ENCODE results near the gene NUCKS1. TPM values are rescaled to one million over a fixed set of nuclear protein-coding genes. Genes with fewer than 3 reads are reported as not detected.

NUCKS1 gene
- polyA plus RNA-seq, 1 of the 3 experiments (the other 2 are of a cell fraction) = 25.4 TPM

DNA sequence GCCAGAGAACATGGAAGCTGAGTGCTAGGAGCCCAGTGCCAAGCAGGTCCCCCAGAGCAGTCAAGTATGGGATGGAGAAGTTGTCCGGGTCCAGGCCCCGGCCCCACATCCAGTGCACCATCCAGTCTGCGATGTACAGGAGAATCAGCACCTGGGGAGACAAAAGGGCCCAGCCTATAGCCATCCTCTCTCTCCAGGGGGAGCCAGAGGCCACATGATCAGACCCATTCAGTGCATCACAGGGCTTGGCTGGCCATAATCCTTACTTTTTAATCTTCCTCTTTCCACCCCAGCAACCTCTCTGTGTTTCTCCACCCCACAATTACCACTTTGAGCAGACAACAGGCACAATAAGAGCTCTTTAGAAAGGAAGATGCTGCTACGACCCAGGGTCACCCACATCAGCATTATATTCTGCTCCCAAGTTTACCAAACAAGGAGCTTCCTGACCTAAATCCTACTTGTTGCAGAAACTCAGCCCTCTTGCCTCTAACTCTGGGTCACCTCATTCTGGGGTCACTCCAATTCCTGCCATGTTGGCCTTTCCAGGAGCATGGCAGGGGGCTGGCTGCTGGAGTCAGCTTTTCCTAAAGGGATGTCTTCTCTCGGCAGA is 41.7 kb upstream of the NUCKS1 start (continued):
- TF ChIP-seq EZH2phosphoT487 (IDR thresholded peaks at IDR 0.05; ENCODE audit: borderline replicate concordance, low read depth) = no peak
- no peak for TF ChIP-seq MXI1 (IDR thresholded peaks at IDR 0.05; ENCODE audit: low read depth, low read length)
- no peak for TF ChIP-seq MAX (IDR thresholded peaks at IDR 0.05; ENCODE audit: low read depth)
- TF ChIP-seq TAF1 (IDR thresholded peaks at IDR 0.05; ENCODE audit: borderline replicate concordance, low read depth, low read length) = no peak
- no peak for TF ChIP-seq USF1 (IDR thresholded peaks at IDR 0.05; ENCODE audit: borderline replicate concordance, low read depth)
- TF ChIP-seq RFX5 (IDR thresholded peaks at IDR 0.05; ENCODE audit: low read length) = 0 out of 2 replicates have a peak, but pooled peaks have one; percentile 17
- TF ChIP-seq SIN3A (IDR thresholded peaks at IDR 0.05; ENCODE audit: borderline replicate concordance, low read depth, low read length) = no peak
- TF ChIP-seq, protein P1, sequence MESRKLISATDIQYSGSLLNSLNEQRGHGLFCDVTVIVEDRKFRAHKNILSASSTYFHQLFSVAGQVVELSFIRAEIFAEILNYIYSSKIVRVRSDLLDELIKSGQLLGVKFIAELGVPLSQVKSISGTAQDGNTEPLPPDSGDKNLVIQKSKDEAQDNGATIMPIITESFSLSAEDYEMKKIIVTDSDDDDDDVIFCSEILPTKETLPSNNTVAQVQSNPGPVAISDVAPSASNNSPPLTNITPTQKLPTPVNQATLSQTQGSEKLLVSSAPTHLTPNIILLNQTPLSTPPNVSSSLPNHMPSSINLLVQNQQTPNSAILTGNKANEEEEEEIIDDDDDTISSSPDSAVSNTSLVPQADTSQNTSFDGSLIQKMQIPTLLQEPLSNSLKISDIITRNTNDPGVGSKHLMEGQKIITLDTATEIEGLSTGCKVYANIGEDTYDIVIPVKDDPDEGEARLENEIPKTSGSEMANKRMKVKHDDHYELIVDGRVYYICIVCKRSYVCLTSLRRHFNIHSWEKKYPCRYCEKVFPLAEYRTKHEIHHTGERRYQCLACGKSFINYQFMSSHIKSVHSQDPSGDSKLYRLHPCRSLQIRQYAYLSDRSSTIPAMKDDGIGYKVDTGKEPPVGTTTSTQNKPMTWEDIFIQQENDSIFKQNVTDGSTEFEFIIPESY (IDR thresholded peaks at IDR 0.05; ENCODE audit: borderline replicate concordance, low read depth) = no peak
- peak; percentile 92 for TF ChIP-seq SMC3 (IDR thresholded peaks at IDR 0.05; ENCODE audit: low read depth, low read length)
- TF ChIP-seq FOXM1 (IDR thresholded peaks at IDR 0.05; ENCODE audit: low read depth) = no peak
- no peak for TF ChIP-seq GABPA (IDR thresholded peaks at IDR 0.05; ENCODE audit: low read depth)
- no peak for TF ChIP-seq POLR2AphosphoS5 (IDR thresholded peaks at IDR 0.05; ENCODE audit: low read depth, low read length)
- TF ChIP-seq CHD2 (IDR thresholded peaks at IDR 0.05; ENCODE audit: low read length, partially characterized antibody) = peak; percentile 25
- no peak for TF ChIP-seq USF2 (IDR thresholded peaks at IDR 0.05; ENCODE audit: borderline replicate concordance, low read depth, low read length)
- no peak for TF ChIP-seq FOSL2 (IDR thresholded peaks at IDR 0.05; ENCODE audit: borderline replicate concordance, low read depth)
- no peak for TF ChIP-seq TEAD4 (IDR thresholded peaks at IDR 0.05; ENCODE audit: borderline replicate concordance, insufficient read depth)
- TF ChIP-seq, protein P2, sequence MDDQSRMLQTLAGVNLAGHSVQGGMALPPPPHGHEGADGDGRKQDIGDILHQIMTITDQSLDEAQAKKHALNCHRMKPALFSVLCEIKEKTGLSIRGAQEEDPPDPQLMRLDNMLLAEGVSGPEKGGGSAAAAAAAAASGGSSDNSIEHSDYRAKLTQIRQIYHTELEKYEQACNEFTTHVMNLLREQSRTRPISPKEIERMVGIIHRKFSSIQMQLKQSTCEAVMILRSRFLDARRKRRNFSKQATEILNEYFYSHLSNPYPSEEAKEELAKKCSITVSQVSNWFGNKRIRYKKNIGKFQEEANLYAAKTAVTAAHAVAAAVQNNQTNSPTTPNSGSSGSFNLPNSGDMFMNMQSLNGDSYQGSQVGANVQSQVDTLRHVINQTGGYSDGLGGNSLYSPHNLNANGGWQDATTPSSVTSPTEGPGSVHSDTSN (IDR thresholded peaks at IDR 0.05) = no peak
- TF ChIP-seq GATA2 (CRISPR knock-in tag; IDR thresholded peaks at IDR 0.05) = no peak
- TF ChIP-seq MEF2A (IDR thresholded peaks at IDR 0.05; ENCODE audit: borderline replicate concordance, low read depth) = no peak
- TF ChIP-seq JUND (IDR thresholded peaks at IDR 0.05) = no peak
- no peak for TF ChIP-seq NRF1 (IDR thresholded peaks at IDR 0.05; ENCODE audit: low read depth, low read length)
- TF ChIP-seq ELF1 (IDR thresholded peaks at IDR 0.05) = no peak
- TF ChIP-seq EP300 (IDR thresholded peaks at IDR 0.05; ENCODE audit: borderline replicate concordance in 1 of 2, low read depth in 1 of 2, low read length in 1 of 2) = no peak
